A549 (cell line): ENCODE results near the gene ARHGAP32.

Experiments
- EHF ChIP-seq: fragments of 250-450 bp; sonication (Bioruptor Pico); IDR thresholded peaks from 2 replicates; pipeline ENCODE4 v1.5.0; 2020; ENCODE audit warnings: mild to moderate bottlenecking
- FOXS1 ChIP-seq: fragments of 250-450 bp; sonication (Bioruptor Pico); IDR thresholded peaks from 2 replicates; pipeline ENCODE4 v1.5.0; 2020; ENCODE audit warnings: mild to moderate bottlenecking, moderate library complexity
- JUN ChIP-seq, 2 experiments: fragments of >200 bp; sonication (Bioruptor Twin); formaldehyde crosslinking; IDR thresholded peaks; 2 replicates in 1 of 2; 3 replicates in 1 of 2; pipeline ENCODE4 v1.6.1; 2016 to 2017
- JUNB ChIP-seq: fragments of >200 bp; sonication (Bioruptor Twin); formaldehyde crosslinking; IDR thresholded peaks from 2 replicates; pipeline ENCODE4 v1.6.1; 2016
- MAFK ChIP-seq: fragments of 450-650 bp; IDR thresholded peaks from 2 replicates; pipeline ENCODE4 v1.6.1; 2014; ENCODE audit not compliant: partially characterized antibody
- MYC ChIP-seq: IDR thresholded peaks from 2 replicates; pipeline ENCODE4 v1.6.1; 2012; ENCODE audit warnings: mild to moderate bottlenecking, inconsistent platforms, low read length, improper control_type of control experiment, borderline replicate concordance
- POLR2A ChIP-seq: IDR thresholded peaks from 2 replicates; pipeline ENCODE4 v1.6.1; 2012; ENCODE audit warnings: mild to moderate bottlenecking, low read length
- RFX5 ChIP-seq: fragments of 450-650 bp; IDR thresholded peaks from 2 replicates; pipeline ENCODE4 v1.7.1; 2014; ENCODE audit warnings: antibody characterized with exemption, mild to moderate bottlenecking, moderate library complexity
- RNF2 ChIP-seq: fragments of 200-600 bp; sonication (generic); IDR thresholded peaks from 2 replicates; pipeline ENCODE4 v1.6.1; 2016; ENCODE audit warnings: low read depth, mild to moderate bottlenecking, antibody characterized with exemption, moderate library complexity, borderline replicate concordance
- TF ChIP-seq, protein P1 (sequence below): fragments of >200 bp; sonication (Bioruptor Twin); formaldehyde crosslinking; IDR thresholded peaks from 3 replicates; pipeline ENCODE4 v1.5.1; 2016

DNA sequence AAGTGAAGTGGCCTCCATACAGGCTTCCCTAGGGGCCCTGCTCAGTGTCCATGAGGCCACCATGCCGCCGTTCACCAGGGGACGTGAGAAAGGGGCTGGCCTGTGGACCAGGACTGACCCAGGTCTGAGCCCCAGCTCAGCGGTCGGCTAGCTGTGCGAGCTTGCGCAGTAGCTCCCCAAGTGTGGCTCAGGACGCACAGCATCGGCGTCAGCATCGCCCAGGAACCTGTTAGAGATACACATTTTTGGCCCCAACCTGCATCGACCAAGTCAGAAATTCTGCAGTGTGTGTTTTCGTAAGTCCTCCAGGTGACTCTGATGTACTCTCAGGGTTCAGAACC, 249.9 kb downstream of the ARHGAP32 start:
- TF ChIP-seq MAFK: no peak
- no peak for TF ChIP-seq POLR2A
- TF ChIP-seq, protein P1, sequence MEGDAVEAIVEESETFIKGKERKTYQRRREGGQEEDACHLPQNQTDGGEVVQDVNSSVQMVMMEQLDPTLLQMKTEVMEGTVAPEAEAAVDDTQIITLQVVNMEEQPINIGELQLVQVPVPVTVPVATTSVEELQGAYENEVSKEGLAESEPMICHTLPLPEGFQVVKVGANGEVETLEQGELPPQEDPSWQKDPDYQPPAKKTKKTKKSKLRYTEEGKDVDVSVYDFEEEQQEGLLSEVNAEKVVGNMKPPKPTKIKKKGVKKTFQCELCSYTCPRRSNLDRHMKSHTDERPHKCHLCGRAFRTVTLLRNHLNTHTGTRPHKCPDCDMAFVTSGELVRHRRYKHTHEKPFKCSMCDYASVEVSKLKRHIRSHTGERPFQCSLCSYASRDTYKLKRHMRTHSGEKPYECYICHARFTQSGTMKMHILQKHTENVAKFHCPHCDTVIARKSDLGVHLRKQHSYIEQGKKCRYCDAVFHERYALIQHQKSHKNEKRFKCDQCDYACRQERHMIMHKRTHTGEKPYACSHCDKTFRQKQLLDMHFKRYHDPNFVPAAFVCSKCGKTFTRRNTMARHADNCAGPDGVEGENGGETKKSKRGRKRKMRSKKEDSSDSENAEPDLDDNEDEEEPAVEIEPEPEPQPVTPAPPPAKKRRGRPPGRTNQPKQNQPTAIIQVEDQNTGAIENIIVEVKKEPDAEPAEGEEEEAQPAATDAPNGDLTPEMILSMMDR: no peak
- TF ChIP-seq FOXS1: no peak
- no peak for TF ChIP-seq EHF (CRISPR knock-in tag)
- no peak for TF ChIP-seq RFX5
- TF ChIP-seq JUN (IDR thresholded peaks at IDR 0.05): no peak
- TF ChIP-seq JUNB: no peak
- no peak for TF ChIP-seq RNF2
- no peak for TF ChIP-seq MYC
